GM21528 (cell line): ENCODE results near the gene CAMSAP2.
A peak's percentile ranks its signal among the peaks of the same experiment; 100 is the strongest.

ENCODE experiments used
- ATAC-seq: cut with Tn5 transposase; IDR thresholded peaks from one replicate; pipeline ENCODE4 v1.9.1; 2021; ENCODE audit warnings: mild to moderate bottlenecking, moderate library complexity; ENCODE audit not compliant: unreplicated experiment, low FRiP score

Gene CAMSAP2

GRCh38 chr1:200875416-200875815, 136.7 kb downstream of the CAMSAP2 start:
- no peak for ATAC-seq

- ATAC-seq = no peak
Measured at GRCh38 chr1:200877010-200877409, 138.3 kb downstream of the CAMSAP2 start.

DNA sequence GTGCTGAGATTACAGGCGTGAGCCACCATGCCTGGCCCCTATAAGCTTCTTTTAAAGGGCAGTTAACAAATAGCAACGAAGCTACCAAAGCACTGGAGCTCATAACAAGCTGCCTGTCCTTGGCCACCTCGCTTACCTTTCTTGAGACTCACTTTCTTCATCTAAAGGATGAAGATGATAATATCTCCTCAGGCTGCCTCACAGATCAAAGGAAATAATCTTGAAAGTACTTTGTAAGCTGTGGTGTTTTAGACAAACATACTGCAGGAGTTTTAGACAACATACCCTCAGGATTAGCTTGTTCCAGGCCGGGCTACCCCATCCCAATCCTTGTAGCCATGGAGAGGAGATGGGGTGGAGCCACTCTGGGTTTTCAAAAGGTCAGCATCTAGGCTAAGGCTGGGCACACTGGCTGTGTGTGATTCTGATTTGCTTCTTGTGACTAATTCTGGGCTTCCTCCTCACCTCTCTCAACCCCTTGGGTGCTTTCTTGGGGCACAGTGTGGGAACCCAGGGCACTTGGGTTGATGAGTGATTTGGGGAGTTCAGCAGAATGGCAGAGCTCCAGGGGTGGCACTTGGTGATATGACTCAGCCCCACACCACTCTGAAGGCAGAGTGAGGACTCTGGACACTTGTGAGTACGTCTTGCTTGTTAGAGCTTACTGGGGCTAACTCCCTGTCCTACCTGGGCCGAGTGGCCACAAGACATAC, 139.3 kb downstream of the CAMSAP2 start:
- ATAC-seq = no peak

- ATAC-seq = peak; percentile 79
Measured at GRCh38 chr1:200880212-200880611, 141.5 kb downstream of the CAMSAP2 start.

GRCh38 chr1:200883118-200883517, 144.4 kb downstream of the CAMSAP2 start:
- no peak for ATAC-seq

DNA sequence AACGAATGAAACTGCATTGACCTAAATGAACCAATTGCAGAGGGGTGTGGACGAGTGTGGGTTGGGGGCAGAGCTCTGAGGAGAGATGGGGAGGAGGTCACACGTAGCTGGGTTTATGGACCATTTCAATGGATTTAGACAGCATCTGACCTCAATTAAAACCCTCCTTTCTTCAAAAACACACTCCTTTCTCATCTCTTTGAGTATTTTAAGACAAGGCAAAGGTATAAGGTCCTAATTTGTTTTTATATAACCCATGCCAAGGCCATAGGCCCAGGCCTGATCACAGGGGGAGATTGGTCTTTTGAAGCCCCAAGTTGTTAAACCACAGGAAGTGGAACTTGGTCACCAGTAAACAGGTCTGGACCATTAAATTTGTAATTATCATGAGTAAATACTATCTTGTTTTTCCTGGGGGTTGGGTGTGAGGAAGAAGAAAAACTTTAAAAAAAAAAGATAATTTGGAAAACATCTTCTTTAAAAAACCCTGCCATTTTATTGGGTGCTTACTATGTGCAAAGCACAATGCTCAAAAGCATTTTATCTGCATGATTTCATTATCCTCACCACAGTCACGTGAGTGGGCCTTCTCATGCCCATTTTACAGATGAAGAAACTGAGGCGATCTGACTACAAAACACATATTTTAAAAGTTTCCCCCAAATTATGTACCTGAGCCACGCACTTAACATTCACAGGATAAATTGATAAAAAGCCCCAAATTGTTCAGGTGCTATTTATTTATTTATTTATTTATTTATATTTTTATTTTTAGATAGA, 147.1 kb downstream of the CAMSAP2 start:
- no peak for ATAC-seq

DNA sequence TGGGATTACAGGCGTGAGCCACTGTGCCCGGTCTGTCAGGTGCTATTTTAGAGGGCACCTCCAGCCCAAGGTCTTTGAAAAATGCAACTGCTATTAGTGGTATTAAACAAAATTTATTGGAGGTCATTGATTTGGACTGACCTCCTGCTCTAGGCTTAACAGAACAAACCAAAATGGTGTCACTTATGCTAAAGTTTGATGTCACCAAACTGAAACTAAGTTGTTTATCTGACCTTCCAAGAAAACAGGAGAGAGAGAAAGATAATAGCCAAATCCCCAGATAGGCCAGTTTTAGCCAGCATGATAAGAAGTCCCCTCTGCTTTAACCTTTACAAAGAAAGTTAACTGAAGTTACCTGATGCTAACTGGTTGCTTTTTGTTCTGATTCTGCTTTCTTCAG, 147.9 kb downstream of the CAMSAP2 start:
- ATAC-seq = no peak

GRCh38 chr1:200887036-200887435, 148.3 kb downstream of the CAMSAP2 start:
- no peak for ATAC-seq

GRCh38 chr1:200887772-200888348, 149.2 kb downstream of the CAMSAP2 start:
- no peak for ATAC-seq

GRCh38 chr1:200888349-200888838, 149.7 kb downstream of the CAMSAP2 start:
- peak; percentile 95 for ATAC-seq

- ATAC-seq = no peak
Measured at GRCh38 chr1:200889571-200889970, 150.9 kb downstream of the CAMSAP2 start.

DNA sequence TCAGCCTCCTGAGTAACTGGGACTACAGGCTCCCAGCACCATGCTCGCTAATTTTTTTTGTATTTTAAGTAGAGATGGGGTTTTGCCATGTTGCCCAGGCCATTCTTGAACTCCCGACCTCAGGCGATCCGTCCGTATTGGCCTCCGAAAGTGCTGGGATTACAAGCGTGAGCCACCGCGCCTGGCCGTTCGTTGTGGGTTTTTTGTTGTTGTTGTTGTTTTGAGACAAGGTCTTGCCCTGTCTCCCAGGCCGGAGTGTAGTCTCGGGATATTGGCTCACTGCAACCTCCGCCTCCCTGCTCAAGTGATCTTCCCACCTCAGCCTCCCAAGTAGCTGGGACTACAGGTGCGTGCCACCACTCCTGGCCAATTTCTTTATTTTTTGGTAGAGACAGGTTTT, 151.3 kb downstream of the CAMSAP2 start:
- no peak for ATAC-seq

GRCh38 chr1:200890818-200891773, 152.4 kb downstream of the CAMSAP2 start:
- ATAC-seq = no peak

- no peak for ATAC-seq
Measured at GRCh38 chr1:200891774-200892157, 153.1 kb downstream of the CAMSAP2 start.

- no peak for ATAC-seq
Measured at GRCh38 chr1:200892546-200892945, 153.9 kb downstream of the CAMSAP2 start.

GRCh38 chr1:200892958-200893357, 154.3 kb downstream of the CAMSAP2 start:
- ATAC-seq = no peak

DNA sequence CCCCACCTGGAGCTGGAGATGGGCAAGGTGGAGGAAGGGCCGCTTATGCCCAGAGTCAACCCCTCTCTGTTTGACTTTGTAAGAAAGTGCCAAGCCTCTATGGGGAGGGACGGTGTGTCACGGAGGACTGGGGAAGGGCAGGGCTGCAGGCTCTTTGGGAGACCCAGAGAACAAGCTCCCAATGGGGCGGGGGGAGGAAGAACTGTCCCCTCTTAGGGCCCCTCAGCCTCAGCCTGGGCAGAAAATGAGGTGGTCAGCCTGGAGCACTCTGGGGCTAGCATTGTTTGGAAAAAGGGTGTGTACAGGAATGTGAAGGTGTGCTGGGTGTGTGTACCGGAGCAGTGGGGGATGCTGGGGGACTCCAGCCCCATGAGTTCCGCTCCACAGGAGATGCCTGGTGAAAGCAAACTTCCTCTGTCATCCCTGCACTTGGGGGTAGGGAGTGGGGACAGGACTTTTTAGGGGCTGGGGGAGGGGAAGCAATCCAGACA, 154.8 kb downstream of the CAMSAP2 start:
- no peak for ATAC-seq

- no peak for ATAC-seq
Measured at GRCh38 chr1:200894712-200895442, 156.2 kb downstream of the CAMSAP2 start, which contains the start of gene INAVA. Gene INAVA (plus strand): TSS chr1:200894900. CDS start chr1:200898401, 3,501 bp downstream.

GRCh38 chr1:200895443-200895789, 156.7 kb downstream of the CAMSAP2 start:
- ATAC-seq = no peak
